Peyer's patch (tissue), 4 donors: Measurements from ENCODE around the gene C8A.

ENCODE experiments used
- POLR2A ChIP-seq, 2 donors: fragments of 450-650 bp; IDR thresholded peaks; one replicate each; pipeline ENCODE4 v1.5.1; 2017; ENCODE audit warnings: antibody characterized with exemption in 2 of 2, mild to moderate bottlenecking in 2 of 2, moderate library complexity in 2 of 2
- TF ChIP-seq, protein P1 (sequence below), 6 experiments: fragments of 450-650 bp in 4 of 6; fragments of 200-600 bp in 2 of 6; sonication (generic) in 1 of 6; IDR thresholded peaks; one replicate each; pipeline ENCODE4 v1.5.1; 2017 to 2019; ENCODE audit warnings: antibody characterized with exemption in 6 of 6, mild to moderate bottlenecking in 3 of 6, moderate library complexity in 1 of 6

DNA sequence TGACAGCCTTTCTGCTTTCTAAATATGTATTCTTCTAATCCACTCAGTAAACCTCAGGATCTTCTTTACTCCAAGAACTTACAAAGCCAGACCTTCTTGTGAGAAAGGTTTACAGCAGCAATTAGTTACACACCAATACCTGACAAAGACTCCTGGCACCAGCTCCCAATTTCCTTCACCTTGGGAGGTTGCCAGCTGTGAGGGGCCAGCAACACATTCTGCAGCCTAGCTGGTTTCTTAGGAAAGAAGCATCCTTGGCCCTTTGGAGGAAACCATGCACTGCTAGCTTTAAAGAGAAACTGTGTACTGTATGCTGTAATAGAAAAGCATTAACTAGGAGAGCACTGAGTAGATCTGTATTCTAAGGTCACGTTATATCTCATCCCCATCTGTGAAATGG lies 46.2 kb upstream of the C8A start:
- TF ChIP-seq POLR2A (IDR thresholded peaks at IDR 0.05), result no peak
- TF ChIP-seq, protein P1, sequence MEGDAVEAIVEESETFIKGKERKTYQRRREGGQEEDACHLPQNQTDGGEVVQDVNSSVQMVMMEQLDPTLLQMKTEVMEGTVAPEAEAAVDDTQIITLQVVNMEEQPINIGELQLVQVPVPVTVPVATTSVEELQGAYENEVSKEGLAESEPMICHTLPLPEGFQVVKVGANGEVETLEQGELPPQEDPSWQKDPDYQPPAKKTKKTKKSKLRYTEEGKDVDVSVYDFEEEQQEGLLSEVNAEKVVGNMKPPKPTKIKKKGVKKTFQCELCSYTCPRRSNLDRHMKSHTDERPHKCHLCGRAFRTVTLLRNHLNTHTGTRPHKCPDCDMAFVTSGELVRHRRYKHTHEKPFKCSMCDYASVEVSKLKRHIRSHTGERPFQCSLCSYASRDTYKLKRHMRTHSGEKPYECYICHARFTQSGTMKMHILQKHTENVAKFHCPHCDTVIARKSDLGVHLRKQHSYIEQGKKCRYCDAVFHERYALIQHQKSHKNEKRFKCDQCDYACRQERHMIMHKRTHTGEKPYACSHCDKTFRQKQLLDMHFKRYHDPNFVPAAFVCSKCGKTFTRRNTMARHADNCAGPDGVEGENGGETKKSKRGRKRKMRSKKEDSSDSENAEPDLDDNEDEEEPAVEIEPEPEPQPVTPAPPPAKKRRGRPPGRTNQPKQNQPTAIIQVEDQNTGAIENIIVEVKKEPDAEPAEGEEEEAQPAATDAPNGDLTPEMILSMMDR (IDR thresholded peaks at IDR 0.05), result no peak
